Sigmoid colon (tissue), 4 donors: ENCODE results near the gene ENKUR.

ENCODE experiments used
- EP300 ChIP-seq, 4 donors: sonication (generic); formaldehyde crosslinking; IDR thresholded peaks; one replicate each; pipeline ENCODE4 v1.6.1; 2017; ENCODE audit warnings: antibody characterized with exemption in 4 of 4
- POLR2A ChIP-seq, 2 donors: fragments of 450-650 bp; IDR thresholded peaks; one replicate each; pipeline ENCODE4 v1.6.1; 2016; ENCODE audit warnings: antibody characterized with exemption in 2 of 2, mild to moderate bottlenecking in 2 of 2, moderate library complexity in 2 of 2
- POLR2AphosphoS5 ChIP-seq, 4 donors: sonication (generic); formaldehyde crosslinking; IDR thresholded peaks; one replicate each; pipeline ENCODE4 v1.6.1; 2017; ENCODE audit warnings: antibody characterized with exemption in 4 of 4
- TF ChIP-seq, protein P1 (sequence below), 4 experiments: fragments of 450-650 bp in 3 of 4; fragments of 200-600 bp in 1 of 4; IDR thresholded peaks; one replicate each; pipeline ENCODE4 v1.5.1; 2016 to 2019; ENCODE audit warnings: antibody characterized with exemption in 4 of 4, mild to moderate bottlenecking in 3 of 4, moderate library complexity in 2 of 4

DNA sequence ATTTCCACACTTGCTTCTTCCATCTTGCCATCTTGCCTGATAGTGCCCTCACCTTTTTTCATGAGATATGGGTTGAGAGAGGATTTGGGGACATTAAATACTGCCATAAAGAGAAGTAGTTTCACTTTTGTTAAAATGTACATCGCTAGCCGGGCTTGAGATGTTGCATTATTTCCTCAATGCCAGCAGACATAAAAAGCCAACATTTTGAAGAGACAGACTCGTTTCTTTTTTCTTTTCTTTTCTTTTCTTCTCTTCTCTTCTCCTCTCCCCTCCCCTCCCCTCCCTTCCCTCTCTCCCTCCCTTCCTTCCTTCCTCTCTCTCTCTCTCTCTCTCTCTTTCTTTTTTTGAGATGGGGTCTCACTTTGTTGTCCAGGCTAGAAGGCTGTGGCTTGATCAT, 17.9 kb downstream of the ENKUR start:
- TF ChIP-seq, protein P1, sequence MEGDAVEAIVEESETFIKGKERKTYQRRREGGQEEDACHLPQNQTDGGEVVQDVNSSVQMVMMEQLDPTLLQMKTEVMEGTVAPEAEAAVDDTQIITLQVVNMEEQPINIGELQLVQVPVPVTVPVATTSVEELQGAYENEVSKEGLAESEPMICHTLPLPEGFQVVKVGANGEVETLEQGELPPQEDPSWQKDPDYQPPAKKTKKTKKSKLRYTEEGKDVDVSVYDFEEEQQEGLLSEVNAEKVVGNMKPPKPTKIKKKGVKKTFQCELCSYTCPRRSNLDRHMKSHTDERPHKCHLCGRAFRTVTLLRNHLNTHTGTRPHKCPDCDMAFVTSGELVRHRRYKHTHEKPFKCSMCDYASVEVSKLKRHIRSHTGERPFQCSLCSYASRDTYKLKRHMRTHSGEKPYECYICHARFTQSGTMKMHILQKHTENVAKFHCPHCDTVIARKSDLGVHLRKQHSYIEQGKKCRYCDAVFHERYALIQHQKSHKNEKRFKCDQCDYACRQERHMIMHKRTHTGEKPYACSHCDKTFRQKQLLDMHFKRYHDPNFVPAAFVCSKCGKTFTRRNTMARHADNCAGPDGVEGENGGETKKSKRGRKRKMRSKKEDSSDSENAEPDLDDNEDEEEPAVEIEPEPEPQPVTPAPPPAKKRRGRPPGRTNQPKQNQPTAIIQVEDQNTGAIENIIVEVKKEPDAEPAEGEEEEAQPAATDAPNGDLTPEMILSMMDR (IDR thresholded peaks at IDR 0.05), result no peak
- TF ChIP-seq POLR2A (IDR thresholded peaks at IDR 0.05) (no peak), POLR2AphosphoS5 (IDR thresholded peaks at IDR 0.05) (no peak), EP300 (IDR thresholded peaks at IDR 0.05) (no peak)
